ENCODE results near the gene ST8SIA4.

DNA sequence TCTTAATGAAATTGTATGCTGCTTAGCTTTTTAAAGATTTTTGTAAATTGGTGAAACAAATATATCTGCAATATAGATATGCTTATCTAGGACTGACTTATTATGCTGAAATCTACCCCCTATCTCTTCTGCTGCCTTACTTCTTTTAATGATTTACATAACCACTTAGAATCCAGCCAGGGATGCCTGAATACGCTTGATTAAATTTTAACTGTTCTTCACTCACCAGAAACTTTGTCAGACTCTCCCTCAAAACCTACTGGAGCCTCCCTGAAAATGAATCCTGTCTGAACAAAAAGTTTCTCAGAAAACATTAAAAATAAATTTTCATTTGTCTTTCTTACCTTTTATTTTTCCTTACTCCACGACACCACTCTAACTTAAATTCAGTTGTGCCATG lies 111.7 kb downstream of the ST8SIA4 start:
- TF ChIP-seq, protein P1, sequence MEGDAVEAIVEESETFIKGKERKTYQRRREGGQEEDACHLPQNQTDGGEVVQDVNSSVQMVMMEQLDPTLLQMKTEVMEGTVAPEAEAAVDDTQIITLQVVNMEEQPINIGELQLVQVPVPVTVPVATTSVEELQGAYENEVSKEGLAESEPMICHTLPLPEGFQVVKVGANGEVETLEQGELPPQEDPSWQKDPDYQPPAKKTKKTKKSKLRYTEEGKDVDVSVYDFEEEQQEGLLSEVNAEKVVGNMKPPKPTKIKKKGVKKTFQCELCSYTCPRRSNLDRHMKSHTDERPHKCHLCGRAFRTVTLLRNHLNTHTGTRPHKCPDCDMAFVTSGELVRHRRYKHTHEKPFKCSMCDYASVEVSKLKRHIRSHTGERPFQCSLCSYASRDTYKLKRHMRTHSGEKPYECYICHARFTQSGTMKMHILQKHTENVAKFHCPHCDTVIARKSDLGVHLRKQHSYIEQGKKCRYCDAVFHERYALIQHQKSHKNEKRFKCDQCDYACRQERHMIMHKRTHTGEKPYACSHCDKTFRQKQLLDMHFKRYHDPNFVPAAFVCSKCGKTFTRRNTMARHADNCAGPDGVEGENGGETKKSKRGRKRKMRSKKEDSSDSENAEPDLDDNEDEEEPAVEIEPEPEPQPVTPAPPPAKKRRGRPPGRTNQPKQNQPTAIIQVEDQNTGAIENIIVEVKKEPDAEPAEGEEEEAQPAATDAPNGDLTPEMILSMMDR (IDR thresholded peaks at IDR 0.05; ENCODE audit: low read depth, low read length, poor library complexity, severe bottlenecking) = no peak
- TF ChIP-seq EZH2phosphoT487 (IDR thresholded peaks at IDR 0.05; ENCODE audit: borderline replicate concordance, low read length) = no peak

All from DOHH2 (cell line).